HL-60 (cell line): ENCODE results near the gene KCNAB1.

Experiments
- DNase-seq, 2 experiments: peaks; one replicate each; pipeline ENCODE4 v3.0.0-alpha.2; 2010 to 2020; ENCODE audit warnings: low read depth in 1 of 2, low spot score in 1 of 2
- H3K27ac ChIP-seq: fragments of 250-450 bp; sonication (Bioruptor Pico); replicated peaks from 2 replicates; pipeline ENCODE4 v1.5.1; 2020; ENCODE audit warnings: mild to moderate bottlenecking, moderate library complexity
- H3K27me3 ChIP-seq: fragments of 250-450 bp; sonication (Bioruptor Pico); 2 replicates; pipeline ENCODE4 v1.5.1; 2021; ENCODE audit warnings: mild to moderate bottlenecking, moderate library complexity; ENCODE audit not compliant: insufficient read depth, poor library complexity, severe bottlenecking
- H3K4me3 ChIP-seq: replicated peaks from 2 replicates; pipeline ENCODE4 v1.5.1; 2011; ENCODE audit warnings: mild to moderate bottlenecking, control low read depth, low read length; ENCODE audit not compliant: insufficient read depth
- CTCF ChIP-seq: IDR thresholded peaks from one replicate; pipeline ENCODE4 v1.5.1; 2011; ENCODE audit warnings: low read length, control low read depth, inconsistent platforms; ENCODE audit not compliant: insufficient read depth
- GABPA ChIP-seq: IDR thresholded peaks from 2 replicates; pipeline ENCODE4 v1.6.1; 2012; ENCODE audit warnings: low read depth
- POLR2AphosphoS5 ChIP-seq: IDR thresholded peaks from 2 replicates; pipeline ENCODE4 v1.6.1; 2012; ENCODE audit warnings: low read depth
- REST ChIP-seq: IDR thresholded peaks from 2 replicates; pipeline ENCODE4 v1.6.1; 2012; ENCODE audit warnings: low read depth; ENCODE audit not compliant: insufficient replicate concordance
- SPI1 ChIP-seq: IDR thresholded peaks from 2 replicates; pipeline ENCODE4 v1.6.1; 2012; ENCODE audit warnings: low read depth, mild to moderate bottlenecking, borderline replicate concordance

Gene KCNAB1

GRCh38 chr3:156256256-156256655, 135.9 kb downstream of the KCNAB1 start:
- no peak for DNase-seq
- TF ChIP-seq SPI1 = no peak
- no peak for TF ChIP-seq REST
- TF ChIP-seq GABPA = no peak
- TF ChIP-seq CTCF = no peak
- TF ChIP-seq POLR2AphosphoS5 = no peak
- no peak overlapping the region for H3K27ac ChIP-seq
- H3K27me3 ChIP-seq = no peaks in the 10 kb centered on the region
- H3K4me3 ChIP-seq = no peak overlapping the region

GRCh38 chr3:156256945-156257344, 136.6 kb downstream of the KCNAB1 start:
- DNase-seq = no peak
- no peak overlapping the region for H3K4me3 ChIP-seq
- H3K27ac ChIP-seq = no peak overlapping the region
- TF ChIP-seq CTCF (no peak), SPI1 (no peak), GABPA (no peak), REST (no peak), POLR2AphosphoS5 (no peak)
- H3K27me3 ChIP-seq = no peaks in the 10 kb centered on the region

- DNase-seq = no peak
- H3K27ac ChIP-seq = no peak overlapping the region
- no peak for TF ChIP-seq POLR2AphosphoS5
- no peak for TF ChIP-seq REST
- no peak for TF ChIP-seq SPI1
- no peaks in the 10 kb centered on the region for H3K27me3 ChIP-seq
- no peak overlapping the region for H3K4me3 ChIP-seq
Observed at GRCh38 chr3:156258301-156258700, 137.9 kb downstream of the KCNAB1 start.

GRCh38 chr3:156259896-156260295, 139.5 kb downstream of the KCNAB1 start:
- H3K27ac ChIP-seq = no peak overlapping the region
- no peak for TF ChIP-seq GABPA
- TF ChIP-seq POLR2AphosphoS5 = no peak
- no peak for TF ChIP-seq REST
- TF ChIP-seq SPI1 = no peak
- no peak for TF ChIP-seq CTCF
- H3K4me3 ChIP-seq = no peak overlapping the region

More at GRCh38 chr3:156259896-156260295, 139.5 kb downstream of the KCNAB1 start:
- H3K27me3 ChIP-seq = no peaks in the 10 kb centered on the region
- no peak for DNase-seq
